Measurements from ENCODE around the gene COL6A2. TPM values are rescaled to one million over a fixed set of nuclear protein-coding genes. Genes with fewer than 3 reads are reported as not detected.
"Not testable (repeated sequence)": the region's sequence is repeated elsewhere in the genome, so short reads cannot be mapped to it uniquely, and the experiment has no call there.

Gene COL6A2
- total RNA-seq, 1 donor from 2014 or later, result 1.2 TPM

GRCh38 chr21:46060596-46061061, 37.3 kb upstream of the COL6A2 start:
- no peak for DNase-seq (ENCODE audit: low read depth, low spot score)

- no peak for DNase-seq (ENCODE audit: low read depth, low spot score)
Observed at GRCh38 chr21:46061063-46061462, 36.8 kb upstream of the COL6A2 start.

GRCh38 chr21:46061518-46061917, 36.4 kb upstream of the COL6A2 start:
- DNase-seq (ENCODE audit: low read depth, low spot score), result no peak

- DNase-seq (ENCODE audit: low read depth, low spot score), result no peak
Observed at GRCh38 chr21:46061950-46062349, 36.0 kb upstream of the COL6A2 start.

DNA sequence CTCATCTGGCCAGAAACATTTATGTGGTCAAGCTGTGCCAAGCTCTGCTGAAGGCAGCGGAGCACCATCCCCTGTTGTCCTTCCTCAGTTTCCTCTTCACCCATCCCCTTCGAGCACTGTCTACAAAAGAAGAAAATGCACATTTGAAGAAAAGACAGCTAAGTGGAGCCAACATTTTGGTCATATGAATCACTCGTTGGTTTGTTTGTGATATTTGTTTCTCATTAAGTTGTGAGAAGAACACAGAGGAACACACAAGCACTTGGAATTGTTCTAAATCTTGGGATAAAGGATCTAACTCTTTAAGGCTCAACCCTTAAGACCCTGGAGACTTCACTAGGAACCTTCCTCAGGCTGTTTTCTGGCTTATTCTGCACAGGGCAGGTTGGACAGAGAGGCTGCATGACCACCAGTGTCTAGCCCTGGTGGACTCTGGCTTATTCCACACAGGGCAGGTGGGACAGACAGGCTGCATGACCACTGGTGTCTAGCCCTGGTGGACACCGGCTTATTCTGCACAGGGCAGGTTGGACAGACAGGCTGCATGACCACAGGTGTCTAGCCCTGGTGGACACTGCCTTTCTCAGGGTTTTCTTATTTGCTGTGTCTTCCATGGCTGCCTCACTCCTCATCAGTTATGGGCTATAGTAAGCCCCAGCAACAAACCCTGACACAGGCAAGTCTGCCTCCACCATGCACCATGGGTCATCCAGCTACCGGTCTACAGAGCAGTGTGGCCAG, 35.3 kb upstream of the COL6A2 start:
- no peak for DNase-seq (ENCODE audit: low read depth, low spot score)

- DNase-seq (ENCODE audit: low read depth, low spot score), result no peak
Observed at GRCh38 chr21:46063227-46063626, 34.7 kb upstream of the COL6A2 start.

GRCh38 chr21:46063734-46064680, 33.9 kb upstream of the COL6A2 start:
- no peak for DNase-seq (ENCODE audit: low read depth, low spot score)

DNA sequence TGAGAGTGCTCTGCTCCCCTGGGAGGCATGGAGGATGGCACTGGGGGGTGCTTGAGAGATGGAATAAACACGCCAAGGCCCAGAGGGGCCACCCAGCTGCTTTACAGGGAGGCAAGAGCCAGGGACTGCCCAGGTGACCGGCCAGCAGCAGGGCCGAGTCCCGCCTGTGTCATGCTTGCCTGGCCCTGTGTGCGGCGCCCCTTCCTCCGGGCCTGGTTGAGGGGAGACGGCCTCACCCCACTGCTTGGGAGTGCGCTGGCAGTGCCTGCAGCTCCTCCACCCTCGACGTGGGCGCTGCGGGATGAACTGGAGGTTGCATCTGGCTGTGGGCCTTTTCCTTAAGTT, 33.1 kb upstream of the COL6A2 start:
- no peak for DNase-seq (ENCODE audit: low read depth, low spot score)

- DNase-seq (ENCODE audit: low read depth, low spot score), result no peak
Observed at GRCh38 chr21:46065215-46065913, 32.5 kb upstream of the COL6A2 start.

- no peak for DNase-seq (ENCODE audit: low read depth, low spot score)
Observed at GRCh38 chr21:46065914-46066551, 31.9 kb upstream of the COL6A2 start.

DNA sequence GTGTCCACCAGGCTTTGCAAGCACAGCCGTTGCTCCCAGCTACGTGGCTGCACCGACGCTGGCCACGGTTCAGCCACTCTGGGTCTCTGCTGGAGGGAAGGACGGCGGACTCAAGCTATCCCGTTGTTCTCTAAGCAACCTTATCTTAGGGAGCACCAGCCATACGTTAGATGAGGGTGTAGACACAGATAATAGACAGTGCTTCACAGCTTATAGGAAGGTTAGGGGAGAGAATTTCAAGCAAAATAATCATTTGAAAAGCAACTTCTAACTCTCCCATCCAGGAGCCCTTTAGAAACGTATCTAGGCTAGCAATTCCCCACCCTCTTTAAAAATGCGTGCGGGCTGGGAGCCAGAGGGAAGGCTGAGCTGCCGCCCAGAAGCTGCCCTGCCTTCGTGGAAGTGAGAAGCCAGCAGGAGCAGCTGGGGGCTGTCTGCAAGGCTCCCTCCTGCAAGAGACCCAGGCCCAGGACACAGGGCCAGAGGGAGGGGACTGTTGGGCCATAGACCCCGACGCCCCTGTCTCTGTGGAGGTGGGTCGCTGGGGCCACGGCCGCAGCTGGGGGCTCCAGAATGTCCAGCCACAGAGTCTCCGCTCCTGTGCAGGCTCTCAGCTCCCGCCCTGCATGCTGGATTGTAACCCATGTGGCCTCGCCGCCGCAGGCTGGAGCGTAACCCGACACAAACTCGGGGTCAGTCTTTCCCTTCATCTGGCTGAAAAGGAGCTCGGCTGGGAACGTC, 31.2 kb upstream of the COL6A2 start:
- no peak for DNase-seq (ENCODE audit: low read depth, low spot score)

DNA sequence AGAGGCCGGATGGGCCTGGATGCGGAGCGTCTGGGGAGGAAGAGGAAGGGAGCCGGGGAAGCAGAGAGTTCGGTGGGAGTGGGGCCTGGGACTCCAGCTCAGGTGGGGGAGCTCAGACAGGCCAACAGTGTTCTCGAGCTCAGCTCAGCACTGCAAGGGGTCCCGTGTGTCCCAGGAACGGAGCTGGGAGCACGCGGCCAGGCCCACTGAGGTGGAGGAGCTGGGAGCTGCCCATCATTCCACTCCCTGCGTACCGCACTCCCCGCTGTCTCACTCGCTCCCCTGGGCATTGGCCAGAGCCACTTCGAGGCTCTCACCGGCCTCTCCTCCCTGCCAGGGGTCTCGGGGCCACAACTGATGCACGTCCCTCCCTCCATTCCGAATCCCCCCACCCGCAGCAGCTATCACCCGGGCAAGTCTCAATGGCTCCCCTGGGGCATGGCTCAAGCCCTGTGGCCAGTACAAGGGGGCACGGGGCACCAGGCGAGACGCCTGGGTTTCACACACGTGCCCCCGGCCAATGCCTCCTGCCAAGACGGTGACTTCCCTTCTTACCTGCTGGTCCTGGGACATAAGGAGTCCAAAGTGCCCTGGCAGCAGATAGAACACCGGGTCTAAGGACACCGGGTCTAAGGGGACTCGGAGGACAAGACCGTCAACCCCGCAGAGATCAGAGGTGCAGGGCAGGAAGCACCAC, 30.3 kb upstream of the COL6A2 start:
- no peak for DNase-seq (ENCODE audit: low read depth, low spot score)

- no peak for DNase-seq (ENCODE audit: low read depth, low spot score)
Observed at GRCh38 chr21:46068516-46069079, 29.3 kb upstream of the COL6A2 start.

GRCh38 chr21:46069166-46069565, 28.7 kb upstream of the COL6A2 start:
- no peak for DNase-seq (ENCODE audit: low read depth, low spot score)

- no peak for DNase-seq (ENCODE audit: low read depth, low spot score)
Observed at GRCh38 chr21:46069719-46070279, 28.1 kb upstream of the COL6A2 start.

- no peak for DNase-seq (ENCODE audit: low read depth, low spot score)
Observed at GRCh38 chr21:46071082-46071481, 26.8 kb upstream of the COL6A2 start.

GRCh38 chr21:46076724-46077123, 21.2 kb upstream of the COL6A2 start:
- DNase-seq (ENCODE audit: low read depth, low spot score), result not testable (repeated sequence)

- DNase-seq (ENCODE audit: low read depth, low spot score), result no peak
Observed at GRCh38 chr21:46077674-46078101, 20.2 kb upstream of the COL6A2 start.

- DNase-seq (ENCODE audit: low read depth, low spot score), result no peak
Observed at GRCh38 chr21:46078322-46078977, 19.5 kb upstream of the COL6A2 start.
